ENCODE measurements around the gene NDUFS6.

GRCh38 chr5:1807451-1808185, 6.4 kb downstream of the NDUFS6 start:
- TF ChIP-seq, protein P1, sequence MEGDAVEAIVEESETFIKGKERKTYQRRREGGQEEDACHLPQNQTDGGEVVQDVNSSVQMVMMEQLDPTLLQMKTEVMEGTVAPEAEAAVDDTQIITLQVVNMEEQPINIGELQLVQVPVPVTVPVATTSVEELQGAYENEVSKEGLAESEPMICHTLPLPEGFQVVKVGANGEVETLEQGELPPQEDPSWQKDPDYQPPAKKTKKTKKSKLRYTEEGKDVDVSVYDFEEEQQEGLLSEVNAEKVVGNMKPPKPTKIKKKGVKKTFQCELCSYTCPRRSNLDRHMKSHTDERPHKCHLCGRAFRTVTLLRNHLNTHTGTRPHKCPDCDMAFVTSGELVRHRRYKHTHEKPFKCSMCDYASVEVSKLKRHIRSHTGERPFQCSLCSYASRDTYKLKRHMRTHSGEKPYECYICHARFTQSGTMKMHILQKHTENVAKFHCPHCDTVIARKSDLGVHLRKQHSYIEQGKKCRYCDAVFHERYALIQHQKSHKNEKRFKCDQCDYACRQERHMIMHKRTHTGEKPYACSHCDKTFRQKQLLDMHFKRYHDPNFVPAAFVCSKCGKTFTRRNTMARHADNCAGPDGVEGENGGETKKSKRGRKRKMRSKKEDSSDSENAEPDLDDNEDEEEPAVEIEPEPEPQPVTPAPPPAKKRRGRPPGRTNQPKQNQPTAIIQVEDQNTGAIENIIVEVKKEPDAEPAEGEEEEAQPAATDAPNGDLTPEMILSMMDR (IDR thresholded peaks at IDR 0.05): no peak
- TF ChIP-seq POLR2A (IDR thresholded peaks at IDR 0.05; ENCODE audit: low read length) (no peak), CEBPB (IDR thresholded peaks at IDR 0.05) (no peak), RAD21 (conservative IDR thresholded peaks at IDR 0.05 in 1 of 2, IDR thresholded peaks at IDR 0.05 in 1 of 2) (no peak), KDM1A (IDR thresholded peaks at IDR 0.05; ENCODE audit: low read depth) (no peak), JUN (IDR thresholded peaks at IDR 0.05) (no peak), ZNF302 (CRISPR knock-in tag; IDR thresholded peaks at IDR 0.05) (no peak), MAZ (IDR thresholded peaks at IDR 0.05; ENCODE audit: borderline replicate concordance, low read depth, low read length) (no peak), KDM5A (IDR thresholded peaks at IDR 0.05) (no peak), EP300 (IDR thresholded peaks at IDR 0.05) (no peak), REST (IDR thresholded peaks at IDR 0.05) (no peak)
- TF ChIP-seq, protein P2, sequence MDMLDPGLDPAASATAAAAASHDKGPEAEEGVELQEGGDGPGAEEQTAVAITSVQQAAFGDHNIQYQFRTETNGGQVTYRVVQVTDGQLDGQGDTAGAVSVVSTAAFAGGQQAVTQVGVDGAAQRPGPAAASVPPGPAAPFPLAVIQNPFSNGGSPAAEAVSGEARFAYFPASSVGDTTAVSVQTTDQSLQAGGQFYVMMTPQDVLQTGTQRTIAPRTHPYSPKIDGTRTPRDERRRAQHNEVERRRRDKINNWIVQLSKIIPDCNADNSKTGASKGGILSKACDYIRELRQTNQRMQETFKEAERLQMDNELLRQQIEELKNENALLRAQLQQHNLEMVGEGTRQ (IDR thresholded peaks at IDR 0.05): no peak
- TF ChIP-seq, protein P3, sequence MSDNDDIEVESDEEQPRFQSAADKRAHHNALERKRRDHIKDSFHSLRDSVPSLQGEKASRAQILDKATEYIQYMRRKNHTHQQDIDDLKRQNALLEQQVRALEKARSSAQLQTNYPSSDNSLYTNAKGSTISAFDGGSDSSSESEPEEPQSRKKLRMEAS (IDR thresholded peaks at IDR 0.05): no peak
- TF ChIP-seq, protein P4, sequence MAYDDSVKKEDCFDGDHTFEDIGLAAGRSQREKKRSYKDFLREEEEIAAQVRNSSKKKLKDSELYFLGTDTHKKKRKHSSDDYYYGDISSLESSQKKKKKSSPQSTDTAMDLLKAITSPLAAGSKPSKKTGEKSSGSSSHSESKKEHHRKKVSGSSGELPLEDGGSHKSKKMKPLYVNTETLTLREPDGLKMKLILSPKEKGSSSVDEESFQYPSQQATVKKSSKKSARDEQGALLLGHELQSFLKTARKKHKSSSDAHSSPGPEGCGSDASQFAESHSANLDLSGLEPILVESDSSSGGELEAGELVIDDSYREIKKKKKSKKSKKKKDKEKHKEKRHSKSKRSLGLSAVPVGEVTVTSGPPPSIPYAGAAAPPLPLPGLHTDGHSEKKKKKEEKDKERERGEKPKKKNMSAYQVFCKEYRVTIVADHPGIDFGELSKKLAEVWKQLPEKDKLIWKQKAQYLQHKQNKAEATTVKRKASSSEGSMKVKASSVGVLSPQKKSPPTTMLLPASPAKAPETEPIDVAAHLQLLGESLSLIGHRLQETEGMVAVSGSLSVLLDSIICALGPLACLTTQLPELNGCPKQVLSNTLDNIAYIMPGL (CRISPR knock-in tag; IDR thresholded peaks at IDR 0.05; ENCODE audit: borderline replicate concordance): no peak

Data from A549 (cell line).